K562 (cell line): ENCODE data around the gene HEATR3.

Experiments used
- CREB1 ChIP-seq, 2 experiments: sonication (generic) in 1 of 2; formaldehyde crosslinking in 1 of 2; IDR thresholded peaks; 2 replicates each; pipeline versions ENCODE4 v1.6.1 to v1.8.0; 2012 to 2022; ENCODE audit warnings: inconsistent platforms in 1 of 2, mild to moderate bottlenecking in 1 of 2, missing genetic modification reagents in 1 of 2, moderate library complexity in 1 of 2
- DIDO1 ChIP-seq: fragments of 450-650 bp; IDR thresholded peaks from 2 replicates; pipeline ENCODE4 v1.6.1; 2016; ENCODE audit warnings: low read depth, missing biosample characterization, missing genetic modification characterization
- FOS ChIP-seq: IDR thresholded peaks from 3 replicates; pipeline ENCODE4 v1.6.1; 2011; ENCODE audit not compliant: insufficient read length; ENCODE audit errors: extremely low read depth
- FOSL1 ChIP-seq: fragments of 200-800 bp; sonication (Bioruptor generic); conservative IDR thresholded peaks from 2 replicates; pipeline ENCODE4 v1.6.1; 2016; ENCODE audit warnings: missing genetic modification characterization, missing compliant biosample characterization
- JUN ChIP-seq, 2 experiments: sonication (generic) in 1 of 2; formaldehyde crosslinking in 1 of 2; IDR thresholded peaks; 2 replicates each; pipeline versions ENCODE4 v1.6.1 to v1.8.0; 2012 to 2022; ENCODE audit warnings: borderline replicate concordance in 2 of 2, mild to moderate bottlenecking in 2 of 2, improper control_type of control experiment in 1 of 2, low read depth in 1 of 2, low read length in 1 of 2, missing genetic modification reagents in 1 of 2
- NUFIP1 ChIP-seq: fragments of 450-650 bp; IDR thresholded peaks from 2 replicates; pipeline ENCODE4 v1.6.1; 2018; ENCODE audit not compliant: partially characterized antibody
- POLR2AphosphoS5 ChIP-seq: IDR thresholded peaks from 2 replicates; pipeline ENCODE4 v1.6.1; 2011; ENCODE audit warnings: mild to moderate bottlenecking, low read depth, low read length, moderate library complexity; ENCODE audit not compliant: control insufficient read depth, insufficient read depth
- SRF ChIP-seq, 2 experiments: fragments of 250-450, 450-650 bp in 1 of 2; sonication (Bioruptor Pico) in 1 of 2; sonication (generic) in 1 of 2; formaldehyde crosslinking; IDR thresholded peaks; 2 replicates each; pipeline versions ENCODE4 v1.5.0 to v1.5.1; 2020 to 2022; ENCODE audit warnings: mild to moderate bottlenecking in 1 of 2, missing genetic modification reagents in 1 of 2
- TEAD2 ChIP-seq: fragments of 450-650 bp; IDR thresholded peaks from 2 replicates; pipeline ENCODE4 v1.6.1; 2016; ENCODE audit warnings: missing genetic modification characterization, control low read depth, missing compliant biosample characterization
- TF ChIP-seq, protein P1 (sequence below), 3 experiments: IDR thresholded peaks in 2 of 3; conservative IDR thresholded peaks in 1 of 3; 2 replicates each; pipeline ENCODE4 v1.5.1; 2011 to 2012; ENCODE audit warnings: low read length in 3 of 3, mild to moderate bottlenecking in 3 of 3, control low read depth in 2 of 3, improper control_type of control experiment in 1 of 3, inconsistent platforms in 1 of 3, low read depth in 1 of 3, mixed read lengths in 1 of 3, moderate library complexity in 1 of 3; ENCODE audit not compliant: insufficient read depth in 2 of 3
- TF ChIP-seq, protein P2 (sequence below): fragments of 250-450 bp; sonication (Bioruptor Pico); IDR thresholded peaks from 2 replicates; pipeline ENCODE4 v1.5.0; 2021; ENCODE audit warnings: mild to moderate bottlenecking, borderline replicate concordance
- TF ChIP-seq, protein P3 (sequence below): sonication (generic); formaldehyde crosslinking; IDR thresholded peaks from 2 replicates; pipeline ENCODE4 v1.8.0; 2023; ENCODE audit warnings: mild to moderate bottlenecking, missing genetic modification reagents

DNA sequence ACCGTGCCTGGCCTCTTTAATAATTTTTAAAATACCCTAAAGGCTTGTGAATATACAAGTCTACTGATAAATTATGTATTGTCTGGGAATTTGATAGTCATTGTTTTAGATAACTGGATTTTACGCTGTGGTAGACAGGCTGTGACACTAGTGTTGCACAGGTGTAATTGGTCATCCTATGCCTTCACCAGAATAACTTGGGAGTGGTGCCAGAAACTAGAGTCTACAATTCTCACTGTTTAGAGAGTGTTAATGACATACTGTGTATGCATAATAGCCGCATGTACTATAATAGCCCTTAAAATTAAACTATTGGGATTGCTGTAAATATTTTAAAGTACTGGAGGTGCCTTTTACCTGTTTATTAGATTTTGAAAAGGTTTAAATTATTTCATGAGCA, 29.3 kb upstream of the HEATR3 start:
- TF ChIP-seq, protein P1, sequence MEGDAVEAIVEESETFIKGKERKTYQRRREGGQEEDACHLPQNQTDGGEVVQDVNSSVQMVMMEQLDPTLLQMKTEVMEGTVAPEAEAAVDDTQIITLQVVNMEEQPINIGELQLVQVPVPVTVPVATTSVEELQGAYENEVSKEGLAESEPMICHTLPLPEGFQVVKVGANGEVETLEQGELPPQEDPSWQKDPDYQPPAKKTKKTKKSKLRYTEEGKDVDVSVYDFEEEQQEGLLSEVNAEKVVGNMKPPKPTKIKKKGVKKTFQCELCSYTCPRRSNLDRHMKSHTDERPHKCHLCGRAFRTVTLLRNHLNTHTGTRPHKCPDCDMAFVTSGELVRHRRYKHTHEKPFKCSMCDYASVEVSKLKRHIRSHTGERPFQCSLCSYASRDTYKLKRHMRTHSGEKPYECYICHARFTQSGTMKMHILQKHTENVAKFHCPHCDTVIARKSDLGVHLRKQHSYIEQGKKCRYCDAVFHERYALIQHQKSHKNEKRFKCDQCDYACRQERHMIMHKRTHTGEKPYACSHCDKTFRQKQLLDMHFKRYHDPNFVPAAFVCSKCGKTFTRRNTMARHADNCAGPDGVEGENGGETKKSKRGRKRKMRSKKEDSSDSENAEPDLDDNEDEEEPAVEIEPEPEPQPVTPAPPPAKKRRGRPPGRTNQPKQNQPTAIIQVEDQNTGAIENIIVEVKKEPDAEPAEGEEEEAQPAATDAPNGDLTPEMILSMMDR (IDR thresholded peaks at IDR 0.05 in 2 of 3, conservative IDR thresholded peaks at IDR 0.05 in 1 of 3; ENCODE audit: insufficient read depth in 2 of 3, low read depth in 1 of 3, low read length in 3 of 3): no peak
- TF ChIP-seq FOSL1 (tag) (no peak), POLR2AphosphoS5 (no peak), NUFIP1 (no peak), JUN (IDR thresholded peaks at IDR 0.05; ENCODE audit: borderline replicate concordance, low read depth, low read length) (no peak), JUN (CRISPR knock-in tag; IDR thresholded peaks at IDR 0.05; ENCODE audit: borderline replicate concordance) (no peak), DIDO1 (tag) (no peak), SRF (CRISPR knock-in tag; IDR thresholded peaks at IDR 0.05) (no peak), CREB1 (IDR thresholded peaks at IDR 0.05) (no peak), CREB1 (CRISPR knock-in tag; IDR thresholded peaks at IDR 0.05) (no peak), FOS (no peak), TEAD2 (tag) (no peak)
- TF ChIP-seq, protein P2, sequence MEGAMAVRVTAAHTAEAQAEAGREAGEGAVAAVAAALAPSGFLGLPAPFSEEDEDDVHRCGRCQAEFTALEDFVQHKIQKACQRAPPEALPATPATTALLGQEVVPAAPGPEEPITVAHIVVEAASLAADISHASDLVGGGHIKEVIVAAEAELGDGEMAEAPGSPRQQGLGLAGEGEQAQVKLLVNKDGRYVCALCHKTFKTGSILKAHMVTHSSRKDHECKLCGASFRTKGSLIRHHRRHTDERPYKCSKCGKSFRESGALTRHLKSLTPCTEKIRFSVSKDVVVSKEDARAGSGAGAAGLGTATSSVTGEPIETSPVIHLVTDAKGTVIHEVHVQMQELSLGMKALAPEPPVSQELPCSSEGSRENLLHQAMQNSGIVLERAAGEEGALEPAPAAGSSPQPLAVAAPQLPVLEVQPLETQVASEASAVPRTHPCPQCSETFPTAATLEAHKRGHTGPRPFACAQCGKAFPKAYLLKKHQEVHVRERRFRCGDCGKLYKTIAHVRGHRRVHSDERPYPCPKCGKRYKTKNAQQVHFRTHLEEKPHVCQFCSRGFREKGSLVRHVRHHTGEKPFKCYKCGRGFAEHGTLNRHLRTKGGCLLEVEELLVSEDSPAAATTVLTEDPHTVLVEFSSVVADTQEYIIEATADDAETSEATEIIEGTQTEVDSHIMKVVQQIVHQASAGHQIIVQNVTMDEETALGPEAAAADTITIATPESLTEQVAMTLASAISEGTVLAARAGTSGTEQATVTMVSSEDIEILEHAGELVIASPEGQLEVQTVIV (CRISPR knock-in tag): no peak
- TF ChIP-seq, protein P3, sequence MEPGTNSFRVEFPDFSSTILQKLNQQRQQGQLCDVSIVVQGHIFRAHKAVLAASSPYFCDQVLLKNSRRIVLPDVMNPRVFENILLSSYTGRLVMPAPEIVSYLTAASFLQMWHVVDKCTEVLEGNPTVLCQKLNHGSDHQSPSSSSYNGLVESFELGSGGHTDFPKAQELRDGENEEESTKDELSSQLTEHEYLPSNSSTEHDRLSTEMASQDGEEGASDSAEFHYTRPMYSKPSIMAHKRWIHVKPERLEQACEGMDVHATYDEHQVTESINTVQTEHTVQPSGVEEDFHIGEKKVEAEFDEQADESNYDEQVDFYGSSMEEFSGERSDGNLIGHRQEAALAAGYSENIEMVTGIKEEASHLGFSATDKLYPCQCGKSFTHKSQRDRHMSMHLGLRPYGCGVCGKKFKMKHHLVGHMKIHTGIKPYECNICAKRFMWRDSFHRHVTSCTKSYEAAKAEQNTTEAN (CRISPR knock-in tag): no peak
